CD4-positive, alpha-beta T cell treated with Interleukin-4 for 4 hours (primary cell): Measurements from ENCODE around the gene CDH13.
A peak's percentile ranks its signal among the peaks of the same experiment; 100 is the strongest.

ENCODE experiments used
- DNase-seq: peaks from one replicate; pipeline ENCODE4 v3.0.0-alpha.2; 2020

Gene CDH13

GRCh38 chr16:83205896-83206295 is 579.1 kb downstream of the CDH13 start:
- no peak for DNase-seq

DNA sequence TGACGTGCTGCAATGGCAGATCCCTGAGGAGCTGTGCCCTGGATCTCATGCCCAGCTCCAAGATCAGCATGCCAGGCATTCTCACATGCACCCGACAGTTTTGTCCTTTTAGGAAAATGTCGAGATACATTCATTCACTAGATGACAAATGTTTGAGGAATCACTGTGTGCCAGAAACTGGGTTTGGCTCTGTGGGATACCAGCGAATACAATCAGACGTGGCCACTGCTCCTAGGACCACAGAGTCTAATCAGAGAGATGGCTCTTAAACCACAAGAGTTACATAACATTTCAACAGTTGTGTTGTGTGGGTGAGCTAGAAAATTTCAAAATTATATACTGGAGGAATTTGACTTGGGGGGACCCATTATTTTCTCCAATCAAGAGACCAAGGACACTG is 579.7 kb downstream of the CDH13 start:
- DNase-seq = no peak

GRCh38 chr16:83211711-83212110 is 584.9 kb downstream of the CDH13 start:
- no peak for DNase-seq

GRCh38 chr16:83212301-83212841 is 585.6 kb downstream of the CDH13 start:
- DNase-seq = no peak

- no peak for DNase-seq
These were observed 587.9 kb downstream of the CDH13 start for GRCh38 chr16:83214671-83215070.

GRCh38 chr16:83215406-83216001 is 588.7 kb downstream of the CDH13 start:
- peak; percentile 21 for DNase-seq

DNA sequence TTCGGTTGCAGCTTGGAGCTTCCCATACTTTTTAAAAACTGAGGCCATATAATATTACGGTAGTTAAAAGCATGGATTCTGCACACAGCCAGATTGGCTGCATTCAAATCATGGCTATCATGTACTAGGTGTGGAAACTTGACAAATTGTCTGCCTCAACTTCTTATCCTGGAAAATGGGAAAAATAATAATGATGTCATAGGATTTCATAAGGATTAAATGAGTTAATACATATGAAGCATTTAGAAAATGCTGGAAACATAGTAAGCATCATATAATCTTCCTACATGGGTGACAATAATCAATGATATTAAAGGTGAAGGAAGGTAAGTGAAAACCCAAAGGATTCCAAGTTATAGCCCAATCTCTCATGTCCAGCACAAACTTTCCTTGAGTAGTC is 592.5 kb downstream of the CDH13 start:
- DNase-seq = no peak

- no peak for DNase-seq
These were observed 593.3 kb downstream of the CDH13 start for GRCh38 chr16:83220066-83220465.

GRCh38 chr16:83224642-83225041 is 597.9 kb downstream of the CDH13 start:
- DNase-seq = no peak

GRCh38 chr16:83227336-83227735 is 600.6 kb downstream of the CDH13 start:
- DNase-seq = no peak

DNA sequence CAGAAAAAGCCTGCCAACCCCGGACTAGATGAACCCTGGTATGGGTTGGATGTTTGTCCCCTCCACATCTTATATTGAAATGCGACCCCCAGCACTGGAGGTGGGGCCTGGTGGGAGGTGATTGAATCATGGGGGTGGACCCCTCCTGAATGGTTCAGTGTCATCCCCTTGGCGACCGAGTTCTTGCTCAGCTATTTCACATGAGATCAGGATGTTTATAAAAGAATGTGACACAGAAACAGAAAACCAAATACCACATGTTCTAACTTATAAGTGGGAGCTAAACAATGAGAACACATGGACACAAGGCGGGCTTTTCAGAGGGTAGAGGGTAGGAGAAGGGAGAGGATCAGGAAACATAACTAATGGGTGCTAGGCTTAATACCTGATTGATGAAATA is 605.0 kb downstream of the CDH13 start:
- no peak for DNase-seq

DNA sequence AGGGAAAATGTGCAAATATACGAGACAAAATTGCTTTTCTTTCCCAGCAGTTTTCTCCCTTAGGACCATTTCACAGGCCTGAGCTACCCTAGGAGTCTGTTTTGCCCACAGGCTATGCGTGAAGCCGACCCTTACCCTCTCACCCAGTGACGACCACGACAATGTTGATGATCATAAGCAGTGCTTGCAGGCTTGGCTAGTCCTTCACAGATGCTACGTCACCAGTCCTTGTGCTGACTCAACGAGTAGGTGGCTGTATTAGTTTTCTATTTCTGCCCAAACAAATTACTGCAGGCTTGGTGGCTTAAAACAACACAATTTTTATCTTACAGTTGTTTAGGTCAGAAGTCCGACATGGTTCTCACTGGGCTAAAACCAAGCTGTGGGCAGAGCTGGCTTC is 606.4 kb downstream of the CDH13 start:
- DNase-seq = no peak

DNA sequence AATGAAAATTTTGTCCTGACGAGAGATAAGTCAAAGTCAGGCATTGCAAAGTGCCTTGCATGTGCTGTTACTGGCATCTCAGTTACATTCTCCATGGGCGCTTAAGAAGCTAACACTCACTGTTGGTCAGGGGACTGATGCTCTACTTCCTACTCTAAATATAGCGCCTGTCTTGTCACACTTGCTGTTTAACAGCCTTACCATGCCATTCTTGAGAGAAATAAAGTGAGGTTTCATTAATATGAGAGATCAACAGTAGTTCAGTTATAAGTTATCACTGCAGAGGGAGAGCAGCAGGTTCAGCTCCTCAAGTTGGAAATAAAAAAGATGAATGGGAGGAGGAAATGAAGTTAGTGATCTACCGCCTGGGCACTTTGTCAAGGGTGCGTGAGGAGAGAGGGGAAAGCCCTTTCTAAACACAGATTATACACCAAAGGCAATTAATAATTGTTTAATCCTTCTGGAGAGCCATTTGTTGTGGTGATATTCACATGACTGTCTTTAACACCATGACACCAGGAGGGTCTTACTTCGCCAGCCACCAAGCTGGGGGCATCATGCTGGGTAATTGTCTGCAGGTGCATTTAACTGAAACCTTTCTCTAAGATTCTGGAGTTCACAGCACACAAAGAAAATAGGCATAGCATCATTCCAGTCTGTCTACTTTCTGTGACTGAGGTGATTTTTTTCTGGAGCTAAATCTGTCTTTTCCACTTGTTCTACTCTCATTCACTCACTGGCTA is 612.4 kb downstream of the CDH13 start:
- no peak for DNase-seq

DNA sequence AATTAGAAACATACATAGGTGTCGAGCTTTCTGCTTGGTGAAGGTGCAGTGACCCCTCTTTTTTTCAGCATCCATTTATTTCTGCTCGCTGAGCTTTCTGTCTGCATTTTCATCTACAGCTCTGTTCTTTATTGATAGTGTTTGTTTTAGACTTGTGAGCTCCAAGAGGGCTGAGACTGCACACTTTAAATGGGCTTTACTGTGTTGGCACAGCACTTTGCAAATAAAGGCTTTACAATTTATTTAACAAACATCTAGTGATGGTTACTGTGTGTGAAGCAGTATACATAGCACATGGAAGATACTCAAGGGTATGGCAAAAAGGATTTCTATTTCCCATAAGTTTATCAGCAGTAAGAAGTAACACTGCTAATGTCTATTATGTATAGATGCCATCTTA is 617.3 kb downstream of the CDH13 start:
- no peak for DNase-seq

GRCh38 chr16:83245061-83245460 is 618.3 kb downstream of the CDH13 start:
- no peak for DNase-seq

GRCh38 chr16:83247767-83248372 is 621.1 kb downstream of the CDH13 start:
- no peak for DNase-seq

DNA sequence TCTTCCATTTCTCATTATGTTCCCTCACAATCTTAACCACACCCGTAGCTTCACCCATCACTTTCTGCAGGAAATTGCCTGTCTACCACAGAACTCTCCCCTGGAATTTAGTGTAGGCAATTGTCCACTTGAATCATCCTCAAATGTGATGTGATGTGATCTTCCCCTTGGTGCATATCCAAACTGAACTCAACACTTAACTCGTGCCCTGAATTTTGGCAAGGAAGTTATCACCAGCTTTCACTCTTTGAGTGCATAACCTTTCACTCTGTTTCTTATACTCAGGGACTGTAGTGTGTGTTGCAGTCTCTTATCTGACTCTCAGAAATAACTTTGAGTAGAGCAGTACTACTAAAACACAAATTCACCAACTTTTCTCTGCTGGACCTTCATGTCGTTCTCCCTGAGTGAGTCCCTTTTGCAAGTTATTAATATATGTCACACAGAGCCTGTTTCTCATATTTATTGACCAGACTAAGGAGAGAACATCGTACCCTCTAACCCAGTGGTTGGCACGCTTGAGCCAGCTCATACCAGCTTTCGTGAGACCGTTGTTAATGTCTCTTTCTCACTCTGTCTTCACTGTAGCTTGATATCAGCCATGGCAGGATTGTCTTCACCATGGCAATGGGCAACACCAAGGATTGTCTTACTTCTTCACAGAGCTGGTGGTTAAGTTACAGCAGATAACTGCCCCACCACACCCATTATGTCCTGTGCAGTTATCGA is 622.1 kb downstream of the CDH13 start:
- no peak for DNase-seq

- no peak for DNase-seq
These were observed 626.8 kb downstream of the CDH13 start for GRCh38 chr16:83253521-83253920.

- DNase-seq = no peak
These were observed 631.7 kb downstream of the CDH13 start for GRCh38 chr16:83258366-83258928.

DNA sequence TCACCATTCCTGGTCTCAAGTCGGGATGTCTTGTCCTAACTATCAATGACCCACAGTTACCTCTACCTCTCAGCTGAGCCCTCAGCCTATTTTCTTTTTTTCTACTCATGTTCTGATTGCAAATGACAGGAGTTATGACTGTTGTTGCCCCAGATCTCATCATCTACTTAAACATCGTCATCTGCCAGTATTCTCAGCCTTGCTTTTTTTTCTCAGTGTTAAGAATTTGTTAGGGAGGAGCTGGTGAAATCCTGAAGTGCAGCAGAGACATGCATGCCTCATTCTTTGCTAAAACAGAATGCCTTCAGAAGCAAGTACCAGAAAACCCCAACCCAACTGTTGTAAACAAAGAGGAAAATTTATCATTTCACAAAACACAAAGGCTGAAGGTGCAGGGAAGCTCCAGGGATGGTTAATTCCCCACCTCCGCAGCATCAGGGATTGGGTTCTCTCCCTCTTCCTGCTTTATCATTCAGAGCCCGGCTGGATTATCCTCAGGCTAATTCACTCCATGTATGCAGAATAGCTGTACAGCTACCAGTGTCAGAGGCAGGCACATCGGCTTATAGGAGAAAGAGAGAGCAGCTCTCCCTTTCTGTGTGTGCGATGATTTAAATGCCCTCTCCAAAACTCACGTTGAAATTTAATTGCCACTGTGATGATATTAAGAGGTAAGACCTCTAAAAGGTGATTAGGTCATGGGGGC is 640.2 kb downstream of the CDH13 start:
- no peak for DNase-seq

- DNase-seq = no peak
These were observed 641.4 kb downstream of the CDH13 start for GRCh38 chr16:83268169-83268568.

DNA sequence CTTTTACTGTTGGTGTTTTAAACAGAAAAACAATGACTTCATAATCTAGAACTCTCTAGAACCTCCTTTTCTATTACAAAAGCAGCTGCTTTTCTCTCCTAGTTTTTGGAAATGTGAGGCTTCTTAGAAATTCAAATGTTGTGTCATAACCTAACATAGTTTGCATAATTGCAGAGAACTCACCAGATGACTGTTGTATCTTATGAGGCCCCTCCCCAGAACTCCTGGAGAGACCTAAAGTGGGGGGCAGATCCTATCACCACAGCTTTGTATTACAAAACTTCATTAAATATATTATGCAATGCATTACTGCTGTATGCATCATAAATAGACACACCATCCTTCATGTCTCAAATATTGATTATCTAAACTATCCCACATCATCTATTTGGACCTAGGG is 642.3 kb downstream of the CDH13 start:
- DNase-seq = no peak
